Keratinocyte (primary cell): ENCODE data around the gene SUFU. TPM values are rescaled to one million over a fixed set of nuclear protein-coding genes. Genes with fewer than 3 reads are reported as not detected.

Experiments used
- DNase-seq: peaks from one replicate; pipeline ENCODE4 v3.0.0-alpha.2; 2011; ENCODE audit warnings: low read depth, missing footprints, low spot score
- FAIRE-seq: peaks from 2 replicates; lab custom pipeline; 2011; peaks lifted over from hg19 to GRCh38; lab: Jason Lieb, UNC
- H2AFZ ChIP-seq: 2 replicates; pipeline ENCODE4 v1.6.0; 2012; ENCODE audit warnings: low read length, control low read depth, inconsistent platforms; ENCODE audit not compliant: control insufficient read depth
- H3K27ac ChIP-seq: 2 replicates; pipeline ENCODE4 v1.5.1; 2011; ENCODE audit warnings: low read length; ENCODE audit not compliant: control insufficient read depth, insufficient read depth
- H3K27me3 ChIP-seq: 3 replicates; pipeline ENCODE4 v1.6.0; 2011; ENCODE audit warnings: low read length; ENCODE audit not compliant: control insufficient read depth, insufficient read depth; ENCODE audit errors: extremely low read depth
- H3K36me3 ChIP-seq, 2 experiments: 2 replicates in 1 of 2; 3 replicates in 1 of 2; pipeline ENCODE4 v1.5.1; 2011; ENCODE audit warnings: low read length in 2 of 2, mild to moderate bottlenecking in 1 of 2; ENCODE audit not compliant: control insufficient read depth in 2 of 2, insufficient read depth in 2 of 2; ENCODE audit errors: extremely low read depth in 1 of 2
- H3K4me1 ChIP-seq: 3 replicates; pipeline ENCODE4 v1.5.1; 2011; ENCODE audit warnings: low read length; ENCODE audit not compliant: control insufficient read depth, insufficient read depth; ENCODE audit errors: extremely low read depth
- H3K4me2 ChIP-seq: 3 replicates; pipeline ENCODE4 v1.6.0; 2011; ENCODE audit warnings: low read depth, low read length; ENCODE audit not compliant: control insufficient read depth, insufficient read depth; ENCODE audit errors: extremely low read depth
- H3K4me3 ChIP-seq, 3 experiments: fragments of 200-600 bp in 1 of 3; sonication (generic) in 1 of 3; 2 replicates in 2 of 3; 3 replicates in 1 of 3; pipeline ENCODE4 v1.5.1; 2011 to 2016; ENCODE audit warnings: low read length in 3 of 3, mild to moderate bottlenecking in 3 of 3, control low read depth in 2 of 3, inconsistent platforms in 1 of 3, low read depth in 1 of 3, mixed read lengths in 1 of 3, mixed run types in 1 of 3, moderate library complexity in 1 of 3; ENCODE audit not compliant: control insufficient read depth in 2 of 3, insufficient read depth in 2 of 3; ENCODE audit errors: extremely low read depth in 1 of 3
- H3K79me2 ChIP-seq: 2 replicates; pipeline ENCODE4 v1.6.0; 2012; ENCODE audit warnings: low read length; ENCODE audit not compliant: control insufficient read depth, insufficient read depth
- H3K9ac ChIP-seq: 3 replicates; pipeline ENCODE4 v1.6.0; 2011; ENCODE audit warnings: low read length; ENCODE audit not compliant: control insufficient read depth, insufficient read depth; ENCODE audit errors: extremely low read depth
- H3K9me1 ChIP-seq: 3 replicates; pipeline ENCODE4 v1.6.0; 2011; ENCODE audit warnings: low read length; ENCODE audit not compliant: control insufficient read depth, insufficient read depth; ENCODE audit errors: extremely low read depth
- H3K9me3 ChIP-seq: 2 replicates; pipeline ENCODE4 v1.5.1; 2012; ENCODE audit warnings: low read depth, low read length; ENCODE audit not compliant: control insufficient read depth
- H4K20me1 ChIP-seq: 3 replicates; pipeline ENCODE4 v1.6.0; 2011; ENCODE audit warnings: low read length; ENCODE audit not compliant: control insufficient read depth, insufficient read depth; ENCODE audit errors: extremely low read depth
- CTCF ChIP-seq, 3 experiments: IDR thresholded peaks in 1 of 3; conservative IDR thresholded peaks in 1 of 3; optimal IDR thresholded peaks in 1 of 3; 2 replicates in 2 of 3; 3 replicates in 1 of 3; pipeline versions ENCODE3 to v1.5.1; 2011; ENCODE audit warnings: low read length in 3 of 3, mild to moderate bottlenecking in 3 of 3, moderate library complexity in 2 of 3, control low read depth in 1 of 3, inconsistent platforms in 1 of 3; ENCODE audit not compliant: insufficient read depth in 2 of 3; ENCODE audit errors: extremely low read depth in 1 of 3
- EZH2 ChIP-seq: IDR thresholded peaks from one replicate; pipeline ENCODE4 v1.6.1; 2012; ENCODE audit warnings: inconsistent platforms, mild to moderate bottlenecking, low read length, moderate library complexity
- dilution Hi-C: fragments of 300-500 bp; cut with MboI; formaldehyde crosslinking; loops from one replicate; pipeline ENCODE4 v1.7.0; 2020; ENCODE audit warnings: low sequenced_read_pairs; ENCODE audit not compliant: extremely low pct_ligation_motif_present
- polyA plus RNA-seq, 5 experiments: library from polyadenylated mRNA; depleted of rRNA in 3 of 5; stranded (reverse) in 3 of 5; stranded (forward) in 1 of 5; unstranded in 1 of 5; fragments of >200 nt; gene quantifications; 1 replicate in 1 of 5; 2 replicates in 3 of 5; 3 replicates in 1 of 5; pipeline versions ENCODE4 v1.2.1 to v1.2.3, GENCODE V29; 2011 to 2012; ENCODE audit warnings: missing spikeins in 2 of 5, low read depth in 1 of 5, low replicate concordance in 1 of 5

The SUFU gene
- polyA plus RNA-seq, 1 donor (not counting 4 experiments of a cell fraction or from before 2014, with no cell fraction given), result 3.7 TPM

- DNase-seq (no peak), FAIRE-seq (no peak)
- TF ChIP-seq CTCF (optimal IDR thresholded peaks at IDR 0.05 in 1 of 3, IDR thresholded peaks at IDR 0.05 in 1 of 3, conservative IDR thresholded peaks at IDR 0.05 in 1 of 3; ENCODE audit: extremely low read depth in 1 of 3, insufficient read depth in 2 of 3, low read length in 3 of 3), result no peak
- no peak for TF ChIP-seq EZH2
- no peak overlapping the region for H3K4me3 ChIP-seq
- dilution Hi-C loops, result no loop called here
- H4K20me1 ChIP-seq, result no peaks in the 10 kb centered on the region
- H2AFZ ChIP-seq, result no peak overlapping the region
- no peaks in the 10 kb centered on the region for H3K9me1 ChIP-seq
- H3K4me1 ChIP-seq, result no peaks in the 10 kb centered on the region
- peaks cover 0 to 4% of the 10 kb centered on the region in 2 experiments for H3K36me3 ChIP-seq
- no peaks in the 10 kb centered on the region for H3K9me3 ChIP-seq
- no peak overlapping the region for H3K27ac ChIP-seq
- no peak overlapping the region for H3K4me2 ChIP-seq
- H3K9ac ChIP-seq, result no peak overlapping the region
- no peaks in the 10 kb centered on the region for H3K27me3 ChIP-seq
- no peaks in the 10 kb centered on the region for H3K79me2 ChIP-seq
Measured at GRCh38 chr10:102522874-102523249, 19.1 kb downstream of the SUFU start.

DNA sequence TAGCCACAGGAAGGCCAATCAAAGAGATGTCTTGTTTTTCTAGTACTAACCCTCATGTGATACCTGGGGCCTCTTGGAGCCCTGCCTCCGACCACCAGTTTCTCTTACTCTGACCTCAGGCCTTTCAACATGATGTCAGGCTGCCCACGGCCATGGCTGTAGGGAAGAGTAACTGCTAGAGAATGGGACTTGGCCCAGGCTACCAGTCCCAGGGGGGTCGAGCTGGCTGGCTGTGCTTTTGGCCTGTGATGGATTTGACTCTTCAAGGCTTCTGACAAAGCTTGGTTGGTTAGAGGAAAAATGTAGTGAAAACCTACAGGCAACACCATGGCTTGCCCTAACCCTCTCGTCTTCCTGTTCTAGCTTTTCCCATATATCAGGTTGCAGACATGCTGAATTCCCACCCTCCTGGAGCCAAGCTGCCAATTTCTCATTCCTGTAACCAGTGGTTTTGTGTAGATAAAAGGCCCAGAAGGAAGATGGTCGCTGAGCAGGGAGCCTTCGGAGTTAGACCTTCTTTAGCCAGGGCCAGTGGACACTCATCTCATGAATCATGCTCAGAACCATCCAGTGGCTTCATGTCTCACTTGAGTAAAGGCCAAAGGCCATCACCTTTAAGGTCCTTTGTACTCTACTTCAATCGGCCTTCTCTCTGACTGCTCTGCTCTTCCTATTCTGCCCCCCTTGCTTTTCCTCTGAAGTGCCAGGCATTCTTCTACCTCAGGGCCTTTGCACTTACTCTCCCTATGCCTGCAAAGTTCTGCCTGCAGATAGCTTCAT lies 19.7 kb downstream of the SUFU start:
- Histone ChIP-seq H3K27ac (no peak overlapping the region), H3K27me3 (no peaks in the 10 kb centered on the region), H3K36me3 (peaks cover 0 to 4% of the 10 kb centered on the region in 2 experiments), H3K4me2 (no peak overlapping the region), H3K9me1 (no peaks in the 10 kb centered on the region), H3K9ac (no peak overlapping the region), H3K79me2 (no peaks in the 10 kb centered on the region), H3K9me3 (no peaks in the 10 kb centered on the region), H3K4me1 (no peaks in the 10 kb centered on the region), H3K4me3 (no peak overlapping the region), H2AFZ (no peak overlapping the region), H4K20me1 (no peaks in the 10 kb centered on the region)
- dilution Hi-C loops, result no loop called here
- no peak for FAIRE-seq
- DNase-seq, result no peak
- no peak for TF ChIP-seq EZH2
- TF ChIP-seq CTCF (optimal IDR thresholded peaks at IDR 0.05 in 1 of 3, IDR thresholded peaks at IDR 0.05 in 1 of 3, conservative IDR thresholded peaks at IDR 0.05 in 1 of 3; ENCODE audit: extremely low read depth in 1 of 3, insufficient read depth in 2 of 3, low read length in 3 of 3), result no peak
